H9 (cell line): ENCODE results near the gene TERB1. TPM values are rescaled to one million over a fixed set of nuclear protein-coding genes. Genes with fewer than 3 reads are reported as not detected.

ENCODE experiments used
- DNase-seq: peaks from one replicate; pipeline ENCODE4 v3.0.0-alpha.2; 2017
- H2AFZ ChIP-seq: one replicate; pipeline ENCODE4 v1.6.1; 2013; ENCODE audit warnings: mild to moderate bottlenecking, low read length, control low read depth, moderate library complexity
- H2AK5ac ChIP-seq: 2 replicates; pipeline ENCODE4 v1.6.1; 2013; ENCODE audit warnings: low read length, control low read depth, mixed read lengths; ENCODE audit not compliant: insufficient read length
- H2BK120ac ChIP-seq: one replicate; pipeline ENCODE4 v1.6.1; 2013; ENCODE audit warnings: low read depth, mild to moderate bottlenecking, low read length, control low read depth, inconsistent platforms; ENCODE audit not compliant: poor library complexity, severe bottlenecking
- H2BK12ac ChIP-seq: 2 replicates; pipeline ENCODE4 v1.6.1; 2013; ENCODE audit warnings: low read length, control low read depth, mixed read lengths, low read depth; ENCODE audit not compliant: insufficient read length
- H2BK15ac ChIP-seq: 2 replicates; pipeline ENCODE4 v1.6.1; 2013; ENCODE audit warnings: low read depth, low read length, control low read depth
- H2BK20ac ChIP-seq: one replicate; pipeline ENCODE4 v1.6.1; 2013; ENCODE audit warnings: low read depth, mild to moderate bottlenecking, low read length, control low read depth, inconsistent platforms; ENCODE audit not compliant: poor library complexity, severe bottlenecking
- H2BK5ac ChIP-seq: 2 replicates; pipeline ENCODE4 v1.6.1; 2013; ENCODE audit warnings: low read length, control low read depth, mixed read lengths; ENCODE audit not compliant: insufficient read length
- H3K14ac ChIP-seq: 2 replicates; pipeline ENCODE4 v1.6.1; 2013; ENCODE audit warnings: low read length, control low read depth; ENCODE audit not compliant: insufficient read depth
- H3K18ac ChIP-seq: 2 replicates; pipeline ENCODE4 v1.6.1; 2013; ENCODE audit warnings: low read depth, mild to moderate bottlenecking, mixed read lengths, low read length, control low read depth; ENCODE audit not compliant: insufficient read length
- H3K23ac ChIP-seq: 2 replicates; pipeline ENCODE4 v1.6.1; 2013; ENCODE audit warnings: low read length, control low read depth, mixed read lengths, low read depth; ENCODE audit not compliant: insufficient read length
- H3K23me2 ChIP-seq: 2 replicates; pipeline ENCODE4 v1.6.1; 2013; ENCODE audit warnings: low read depth, mild to moderate bottlenecking, mixed read lengths, low read length, control low read depth; ENCODE audit not compliant: insufficient read length, poor library complexity, severe bottlenecking
- H3K27ac ChIP-seq: 2 replicates; pipeline ENCODE4 v1.5.1; 2013; ENCODE audit warnings: low read length, control low read depth, mixed read lengths, low read depth; ENCODE audit not compliant: insufficient read length
- H3K27me3 ChIP-seq: 2 replicates; pipeline ENCODE4 v1.6.1; 2013; ENCODE audit warnings: low read length, control low read depth, inconsistent platforms; ENCODE audit not compliant: insufficient read depth
- H3K4ac ChIP-seq: 2 replicates; pipeline ENCODE4 v1.6.1; 2013; ENCODE audit warnings: low read depth, mild to moderate bottlenecking, control low read depth, inconsistent platforms, low read length, moderate library complexity
- H3K4me1 ChIP-seq: 2 replicates; pipeline ENCODE4 v1.6.1; 2013; ENCODE audit warnings: low read length, control low read depth, inconsistent platforms; ENCODE audit not compliant: insufficient read depth
- H3K4me2 ChIP-seq: 2 replicates; pipeline ENCODE4 v1.6.1; 2013; ENCODE audit warnings: low read length, control low read depth, mixed read lengths; ENCODE audit not compliant: insufficient read length, insufficient read depth
- H3K56ac ChIP-seq: 2 replicates; pipeline ENCODE4 v1.6.1; 2013; ENCODE audit warnings: low read depth, mild to moderate bottlenecking, mixed read lengths, low read length, control low read depth; ENCODE audit not compliant: insufficient read length
- H3K79me1 ChIP-seq: 2 replicates; pipeline ENCODE4 v1.6.1; 2013; ENCODE audit warnings: low read depth, mild to moderate bottlenecking, moderate library complexity, low read length, control low read depth, inconsistent platforms; ENCODE audit not compliant: insufficient read depth, poor library complexity, severe bottlenecking
- H3K79me2 ChIP-seq: 2 replicates; pipeline ENCODE4 v1.6.1; 2013; ENCODE audit warnings: low read length, control low read depth, inconsistent platforms; ENCODE audit not compliant: insufficient read depth
- H3K9ac ChIP-seq: 2 replicates; pipeline ENCODE4 v1.6.1; 2013; ENCODE audit warnings: low read length, control low read depth, mixed read lengths; ENCODE audit not compliant: insufficient read length; ENCODE audit errors: extremely low read depth
- H3K9me3 ChIP-seq: one replicate; pipeline ENCODE4 v1.6.1; 2013; ENCODE audit warnings: low read depth, low read length, inconsistent platforms; ENCODE audit not compliant: control insufficient read depth
- H3T11ph ChIP-seq: one replicate; pipeline ENCODE4 v1.6.1; 2013; ENCODE audit warnings: mild to moderate bottlenecking, low read length, control low read depth, inconsistent platforms
- H4K20me1 ChIP-seq: one replicate; pipeline ENCODE4 v1.6.1; 2013; ENCODE audit not compliant: control insufficient read depth, insufficient read length, insufficient read depth
- H4K5ac ChIP-seq: 2 replicates; pipeline ENCODE4 v1.6.1; 2013; ENCODE audit warnings: low read depth, mild to moderate bottlenecking, mixed read lengths, low read length, control low read depth; ENCODE audit not compliant: insufficient read length
- H4K8ac ChIP-seq: replicated peaks from 2 replicates; pipeline ENCODE4 v1.6.1; 2013; ENCODE audit warnings: low read length, control low read depth, mixed read lengths, low read depth; ENCODE audit not compliant: insufficient read length
- H4K91ac ChIP-seq: 2 replicates; pipeline ENCODE4 v1.6.1; 2013; ENCODE audit warnings: low read depth, mild to moderate bottlenecking, moderate library complexity, mixed read lengths, low read length, control low read depth; ENCODE audit not compliant: insufficient read length
- H3K27ac Mint-ChIP-seq, 3 experiments: 2 replicates in 2 of 3; 3 replicates in 1 of 3; pipeline ENCODE4 v1.8.0; 2020 to 2021; ENCODE audit warnings: mixed read lengths in 3 of 3, mild to moderate bottlenecking in 1 of 3, moderate library complexity in 1 of 3
- H3K27me3 Mint-ChIP-seq: 2 replicates; pipeline ENCODE4 v1.8.0; 2021; ENCODE audit warnings: low read depth, mild to moderate bottlenecking, moderate library complexity, mixed read lengths
- H3K36me3 Mint-ChIP-seq, 3 experiments: 2 replicates in 2 of 3; 3 replicates in 1 of 3; pipeline ENCODE4 v1.8.0; 2020 to 2021; ENCODE audit warnings: low read depth in 3 of 3, mixed read lengths in 3 of 3; ENCODE audit not compliant: insufficient read depth in 1 of 3
- H3K4me1 Mint-ChIP-seq, 2 experiments: 2 replicates each; pipeline ENCODE4 v1.8.0; 2020; ENCODE audit warnings: mixed read lengths in 2 of 2
- H3K4me3 Mint-ChIP-seq, 2 experiments: 2 replicates in 1 of 2; 3 replicates in 1 of 2; pipeline ENCODE4 v1.8.0; 2020 to 2021; ENCODE audit warnings: mild to moderate bottlenecking in 2 of 2, mixed read lengths in 2 of 2, moderate library complexity in 1 of 2
- H3K9me3 Mint-ChIP-seq, 2 experiments: 2 replicates in 1 of 2; 3 replicates in 1 of 2; pipeline ENCODE4 v1.8.0; 2020; ENCODE audit warnings: mild to moderate bottlenecking in 2 of 2, mixed read lengths in 2 of 2, moderate library complexity in 1 of 2
- CTCF ChIP-seq: fragments of 200-600 bp; sonication (generic); conservative IDR thresholded peaks from 3 replicates; pipeline ENCODE4 v1.8.0; 2021; ENCODE audit warnings: antibody characterized with exemption, mild to moderate bottlenecking
- WGBS: extraction: QIAGEN DNeasy Blood & Tissue Kit; methylation state at CpG from one replicate; pipeline ENCODE4 v1.1.7; 2013; ENCODE audit warnings: missing lambda C conversion rate, low lambda C conversion rate, mixed read lengths; ENCODE audit not compliant: insufficient read length; ENCODE audit errors: extremely low coverage; 5-methylcytosine and 5-hydroxymethylcytosine counted together
- long read RNA-seq: library from polyadenylated mRNA; unstranded; transcript quantifications from one replicate; pipeline ENCODE4 v2.0.0, GENCODE V29; 2020
- total RNA-seq: library from RNA; stranded (reverse); gene quantifications from 2 replicates; pipeline ENCODE4 v1.2.1, GENCODE V29; 2021

The TERB1 gene, protein sequence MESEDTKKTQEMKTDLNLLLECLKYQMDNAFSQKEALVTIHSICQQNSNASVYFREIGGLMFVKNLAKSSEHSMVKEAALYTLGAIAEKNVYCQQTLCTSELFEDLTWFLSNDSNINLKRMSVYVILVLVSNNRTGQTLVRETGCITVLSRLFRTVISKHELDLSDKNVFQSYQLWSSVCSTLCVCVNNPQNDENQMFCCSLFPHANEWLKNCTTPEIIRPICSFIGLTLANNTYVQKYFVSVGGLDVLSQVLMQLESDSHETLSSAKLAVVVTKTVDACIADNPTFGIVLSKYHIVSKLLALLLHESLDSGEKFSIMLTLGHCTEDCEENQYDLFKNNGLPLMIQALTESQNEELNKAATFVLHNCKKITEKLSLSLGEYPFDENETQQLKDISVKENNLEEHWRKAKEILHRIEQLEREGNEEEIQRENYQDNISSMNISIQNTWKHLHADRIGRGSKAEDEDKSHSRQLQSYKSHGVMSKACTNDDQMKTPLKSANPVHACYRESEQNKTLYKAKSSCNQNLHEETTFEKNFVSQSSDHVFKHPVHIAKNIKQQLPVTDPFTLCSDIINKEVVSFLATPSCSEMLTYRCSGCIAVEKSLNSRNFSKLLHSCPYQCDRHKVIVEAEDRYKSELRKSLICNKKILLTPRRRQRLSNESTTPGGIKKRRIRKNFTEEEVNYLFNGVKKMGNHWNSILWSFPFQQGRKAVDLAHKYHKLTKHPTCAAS
- total RNA-seq = not detected in 2 replicates
- long read RNA-seq = 0 reads

DNA sequence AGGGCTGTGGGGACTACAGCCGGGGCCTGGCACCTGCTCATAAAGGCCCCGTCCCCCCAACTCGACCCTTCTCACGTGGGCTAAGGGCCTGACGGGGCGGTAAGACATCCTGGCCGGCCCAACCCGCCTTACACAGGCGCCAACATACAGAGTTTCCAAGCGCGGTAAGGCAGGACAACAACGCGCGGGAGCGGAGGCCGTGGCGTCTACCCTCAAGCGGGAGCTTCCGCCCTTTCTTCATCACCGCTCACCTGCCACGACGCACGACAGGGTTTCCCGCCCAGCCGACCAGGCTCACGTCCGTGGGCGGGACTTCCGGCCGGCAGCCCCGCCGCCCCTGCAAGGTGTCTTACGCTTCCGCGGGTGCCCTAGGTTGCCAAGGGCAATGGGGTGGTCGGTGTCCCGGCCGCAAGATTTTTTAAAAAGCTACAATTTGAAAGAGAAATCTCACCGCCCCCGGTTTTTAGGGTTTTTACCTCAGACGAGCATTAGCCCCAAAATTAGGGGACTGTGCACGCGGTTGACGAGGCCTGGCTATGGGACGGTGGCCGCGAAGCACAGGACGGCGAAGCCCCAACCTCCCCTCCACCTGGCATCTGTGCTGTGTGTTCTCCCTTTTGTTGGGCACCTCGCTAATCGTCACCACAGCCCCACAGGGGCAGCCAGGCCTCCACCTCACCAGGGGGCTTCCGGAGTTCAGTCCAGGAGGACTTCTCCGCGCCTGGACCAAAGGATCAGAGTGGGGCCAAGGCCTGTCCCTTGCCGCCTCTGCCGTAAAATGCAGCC is at the start of gene TERB1:
Gene TERB1, minus strand, starts transcription at position 265 of the 786 bp plus-strand sequence. CDS start 4,786 bp downstream, outside the sequence.
- Histone ChIP-seq H2BK15ac (no peak within 1 kb of the TSS), H2BK5ac (no peak within 1 kb of the TSS), H3K4ac (no peak within 1 kb of the TSS), H3T11ph (no peak within 1 kb of the TSS), H3K9me3 (no peaks in the 10 kb centered on the region), H4K91ac (no peak within 1 kb of the TSS), H3K4me2 (no peak within 1 kb of the TSS), H3K4me1 (no peaks in the 10 kb centered on the region), H3K23ac (no peak within 1 kb of the TSS), H3K18ac (no peak within 1 kb of the TSS), H3K9ac (no peak within 1 kb of the TSS), H2BK20ac (no peak within 1 kb of the TSS), H2BK120ac (no peak within 1 kb of the TSS), H2BK12ac (no peak within 1 kb of the TSS), H3K79me2 (no peaks in the 10 kb centered on the region), H2AK5ac (no peak within 1 kb of the TSS), H4K20me1 (no peaks in the 10 kb centered on the region), H3K14ac (no peak within 1 kb of the TSS), H4K8ac (no peak within 1 kb of the TSS), H2AFZ (no peak within 1 kb of the TSS), H4K5ac (no peak within 1 kb of the TSS), H3K56ac (no peak within 1 kb of the TSS), H3K23me2 (no peaks in the 10 kb centered on the region), H3K27ac (no peak within 1 kb of the TSS), H3K27me3 (no peaks in the 10 kb centered on the region), H3K79me1 (no peaks in the 10 kb centered on the region)
- peak; percentile 47 for DNase-seq
- Mint-ChIP-seq H3K4me3 (no peak within 1 kb of the TSS), H3K36me3 (peaks cover 13 to 38% (median 32%) of the 10 kb centered on the region in 3 experiments), H3K27me3 (no peaks in the 10 kb centered on the region), H3K9me3 (no peaks in the 10 kb centered on the region; a peak in 1 of 5 replicates), H3K4me1 (no peaks in the 10 kb centered on the region), H3K27ac (no peak within 1 kb of the TSS; a peak in 1 of 7 replicates)
- WGBS = no CpG with 5 or more reads among the region's 56 CpGs
- TF ChIP-seq CTCF = no peak
